Measurements from ENCODE around the gene SLIT3.

SLIT3 gene

GRCh38 chr5:169299191-169299662, 1.7 kb downstream of the SLIT3 start:
- no peaks in the 10 kb centered on the region for H3K36me3 ChIP-seq (ENCODE audit: control insufficient read depth, insufficient read depth, low read length)
- no peak overlapping the region for H3K4me3 ChIP-seq (replicated peaks; ENCODE audit: low read depth, low read length)
- peaks cover 1% of the 10 kb centered on the region; the same call in 1 of the 2 replicates for H3K27me3 ChIP-seq (replicated peaks; ENCODE audit: control insufficient read depth, insufficient read depth, low read length)
- DNase-seq (ENCODE audit: extremely low read depth, insufficient read length) = no peak
- no peak for TF ChIP-seq CTCF (IDR thresholded peaks at IDR 0.05; ENCODE audit: insufficient read depth, low read length, poor library complexity, severe bottlenecking)

DNA sequence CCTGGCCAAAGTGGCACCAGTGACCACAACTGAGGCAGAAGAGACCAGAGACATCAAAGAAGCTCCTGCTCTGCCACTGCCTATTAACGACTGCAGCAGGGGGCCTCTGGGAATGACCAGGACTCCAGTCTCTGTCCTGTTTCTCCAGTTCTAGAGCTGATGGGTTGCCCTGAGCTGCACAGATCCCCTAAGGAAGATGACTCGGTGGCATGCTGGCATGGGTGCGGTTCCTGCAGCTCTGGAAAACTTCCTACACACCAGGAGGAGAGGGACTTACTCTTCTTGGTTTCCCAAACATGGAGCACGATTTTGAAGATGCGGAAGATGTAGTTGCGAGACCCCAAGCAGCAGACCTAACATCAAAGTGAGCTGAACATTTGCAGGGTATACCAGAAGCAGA, 2.7 kb downstream of the SLIT3 start:
- DNase-seq (ENCODE audit: extremely low read depth, insufficient read length) = no peak
- no peaks in the 10 kb centered on the region for H3K36me3 ChIP-seq (ENCODE audit: control insufficient read depth, insufficient read depth, low read length)
- peaks cover 1% of the 10 kb centered on the region; the same call in 1 of the 2 replicates for H3K27me3 ChIP-seq (replicated peaks; ENCODE audit: control insufficient read depth, insufficient read depth, low read length)
- no peak overlapping the region for H3K4me3 ChIP-seq (replicated peaks; ENCODE audit: low read depth, low read length)
- no peak for TF ChIP-seq CTCF (IDR thresholded peaks at IDR 0.05; ENCODE audit: insufficient read depth, low read length, poor library complexity, severe bottlenecking)

DNA sequence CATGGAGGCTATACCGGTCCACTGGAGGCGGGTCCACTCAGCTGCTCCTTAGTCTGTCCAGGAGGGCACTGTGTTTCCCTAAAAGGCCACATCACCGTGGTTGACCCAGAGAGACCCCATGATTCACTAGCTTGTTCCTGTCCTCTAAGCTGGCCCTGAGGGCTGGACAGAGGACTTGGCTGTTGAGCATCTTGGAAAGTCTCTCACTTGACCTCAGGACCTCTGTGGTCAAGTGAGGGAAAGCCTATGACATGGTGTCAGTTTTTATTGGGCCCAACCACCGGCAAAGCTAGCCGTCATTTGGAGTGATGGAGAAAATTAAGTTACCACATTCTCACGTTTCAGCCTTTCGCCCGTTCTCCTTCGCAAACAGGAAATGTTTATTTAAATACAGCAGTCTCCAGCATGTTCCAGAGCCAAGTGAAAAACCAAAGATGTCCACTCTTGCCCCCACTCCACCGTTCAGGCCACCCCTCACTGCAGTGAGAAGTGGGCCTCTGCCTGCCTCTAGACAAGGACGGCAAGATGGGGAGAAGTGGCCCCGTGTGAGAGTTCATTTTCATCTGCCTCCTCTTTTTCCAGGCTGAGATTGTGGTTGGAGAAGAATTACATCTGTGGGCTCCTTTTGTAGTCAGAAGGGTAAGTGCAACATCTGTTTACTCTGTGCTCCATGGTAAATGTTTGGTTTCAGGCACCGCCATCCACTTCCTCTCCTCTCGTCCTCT, 4.4 kb downstream of the SLIT3 start:
- Histone ChIP-seq H3K27me3 (replicated peaks; ENCODE audit: control insufficient read depth, insufficient read depth, low read length) (peaks cover under 1% of the 10 kb centered on the region; the same call in 1 of the 2 replicates), H3K36me3 (ENCODE audit: control insufficient read depth, insufficient read depth, low read length) (no peaks in the 10 kb centered on the region), H3K4me3 (replicated peaks; ENCODE audit: low read depth, low read length) (no peak overlapping the region)
- TF ChIP-seq CTCF (IDR thresholded peaks at IDR 0.05; ENCODE audit: insufficient read depth, low read length, poor library complexity, severe bottlenecking) = no peak
- no peak for DNase-seq (ENCODE audit: extremely low read depth, insufficient read length)

DNA sequence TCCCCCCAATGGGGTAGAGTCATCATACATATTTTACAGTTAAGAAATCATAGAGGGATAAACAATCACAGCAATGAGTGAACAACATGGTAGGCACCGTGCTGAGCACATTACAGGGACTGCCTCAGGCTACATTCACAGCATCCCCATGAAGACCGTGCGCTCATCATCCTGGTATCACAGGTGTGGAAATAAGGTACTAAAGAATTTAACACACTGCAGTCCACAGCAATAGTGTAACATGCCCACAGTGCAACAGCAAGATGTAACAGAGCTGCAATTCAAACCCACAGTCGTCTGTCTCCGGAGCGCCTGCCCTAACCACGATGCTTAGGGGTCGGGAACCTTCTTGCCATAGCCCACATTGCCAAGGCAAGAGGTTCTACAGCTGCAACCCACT, 5.6 kb downstream of the SLIT3 start:
- no peak for DNase-seq (ENCODE audit: extremely low read depth, insufficient read length)
- no peak for TF ChIP-seq CTCF (IDR thresholded peaks at IDR 0.05; ENCODE audit: insufficient read depth, low read length, poor library complexity, severe bottlenecking)
- H3K27me3 ChIP-seq (replicated peaks; ENCODE audit: control insufficient read depth, insufficient read depth, low read length) = no peaks in the 10 kb centered on the region
- H3K36me3 ChIP-seq (ENCODE audit: control insufficient read depth, insufficient read depth, low read length) = no peaks in the 10 kb centered on the region
- no peak overlapping the region for H3K4me3 ChIP-seq (replicated peaks; ENCODE audit: low read depth, low read length)

- no peak for DNase-seq (ENCODE audit: extremely low read depth, insufficient read length)
- H3K36me3 ChIP-seq (ENCODE audit: control insufficient read depth, insufficient read depth, low read length) = no peaks in the 10 kb centered on the region
- no peak for TF ChIP-seq CTCF (IDR thresholded peaks at IDR 0.05; ENCODE audit: insufficient read depth, low read length, poor library complexity, severe bottlenecking)
Measured at GRCh38 chr5:169294621-169295020, 6.3 kb downstream of the SLIT3 start.

More at GRCh38 chr5:169294621-169295020, 6.3 kb downstream of the SLIT3 start:
- Histone ChIP-seq H3K27me3 (replicated peaks; ENCODE audit: control insufficient read depth, insufficient read depth, low read length) (no peaks in the 10 kb centered on the region), H3K4me3 (replicated peaks; ENCODE audit: low read depth, low read length) (no peak overlapping the region)

All from GM06990 (cell line).